Ovary (tissue), 3 donors: Measurements from ENCODE around the gene TRIM23.

Experiments used
- POLR2A ChIP-seq: fragments of 450-650 bp; IDR thresholded peaks from one replicate; pipeline ENCODE4 v1.6.1; 2017; ENCODE audit warnings: antibody characterized with exemption, mild to moderate bottlenecking, moderate library complexity
- TF ChIP-seq, protein P1 (sequence below), 3 donors: fragments of 450-650 bp in 2 of 3; fragments of 200-600 bp in 1 of 3; IDR thresholded peaks; one replicate each; pipeline versions ENCODE4 v1.5.1 to v1.8.0; 2016 to 2022; ENCODE audit warnings: antibody characterized with exemption in 3 of 3, mild to moderate bottlenecking in 1 of 3
- donor health status: DM: no; HTN: no; CAD: no.

- TF ChIP-seq, protein P1, sequence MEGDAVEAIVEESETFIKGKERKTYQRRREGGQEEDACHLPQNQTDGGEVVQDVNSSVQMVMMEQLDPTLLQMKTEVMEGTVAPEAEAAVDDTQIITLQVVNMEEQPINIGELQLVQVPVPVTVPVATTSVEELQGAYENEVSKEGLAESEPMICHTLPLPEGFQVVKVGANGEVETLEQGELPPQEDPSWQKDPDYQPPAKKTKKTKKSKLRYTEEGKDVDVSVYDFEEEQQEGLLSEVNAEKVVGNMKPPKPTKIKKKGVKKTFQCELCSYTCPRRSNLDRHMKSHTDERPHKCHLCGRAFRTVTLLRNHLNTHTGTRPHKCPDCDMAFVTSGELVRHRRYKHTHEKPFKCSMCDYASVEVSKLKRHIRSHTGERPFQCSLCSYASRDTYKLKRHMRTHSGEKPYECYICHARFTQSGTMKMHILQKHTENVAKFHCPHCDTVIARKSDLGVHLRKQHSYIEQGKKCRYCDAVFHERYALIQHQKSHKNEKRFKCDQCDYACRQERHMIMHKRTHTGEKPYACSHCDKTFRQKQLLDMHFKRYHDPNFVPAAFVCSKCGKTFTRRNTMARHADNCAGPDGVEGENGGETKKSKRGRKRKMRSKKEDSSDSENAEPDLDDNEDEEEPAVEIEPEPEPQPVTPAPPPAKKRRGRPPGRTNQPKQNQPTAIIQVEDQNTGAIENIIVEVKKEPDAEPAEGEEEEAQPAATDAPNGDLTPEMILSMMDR (IDR thresholded peaks at IDR 0.05): no peak
- no peak for TF ChIP-seq POLR2A
These were observed 48.7 kb upstream of the TRIM23 start for GRCh38 chr5:65672796-65673195.
